ENCODE data around the gene MRTFA. TPM values are rescaled to one million over a fixed set of nuclear protein-coding genes. Genes with fewer than 3 reads are reported as not detected.

MRTFA gene
- total and polyA plus RNA-seq, 2 of the 13 experiments (the other 11 are each of a cell fraction or from before 2014, with no cell fraction given) = 2.4 to 8.2 TPM

- TF ChIP-seq, protein P1, sequence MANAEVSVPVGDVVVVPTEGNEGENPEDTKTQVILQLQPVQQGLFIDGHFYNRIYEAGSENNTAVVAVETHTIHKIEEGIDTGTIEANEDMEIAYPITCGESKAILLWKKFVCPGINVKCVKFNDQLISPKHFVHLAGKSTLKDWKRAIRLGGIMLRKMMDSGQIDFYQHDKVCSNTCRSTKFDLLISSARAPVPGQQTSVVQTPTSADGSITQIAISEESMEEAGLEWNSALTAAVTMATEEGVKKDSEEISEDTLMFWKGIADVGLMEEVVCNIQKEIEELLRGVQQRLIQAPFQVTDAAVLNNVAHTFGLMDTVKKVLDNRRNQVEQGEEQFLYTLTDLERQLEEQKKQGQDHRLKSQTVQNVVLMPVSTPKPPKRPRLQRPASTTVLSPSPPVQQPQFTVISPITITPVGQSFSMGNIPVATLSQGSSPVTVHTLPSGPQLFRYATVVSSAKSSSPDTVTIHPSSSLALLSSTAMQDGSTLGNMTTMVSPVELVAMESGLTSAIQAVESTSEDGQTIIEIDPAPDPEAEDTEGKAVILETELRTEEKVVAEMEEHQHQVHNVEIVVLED (CRISPR knock-in tag; IDR thresholded peaks at IDR 0.05; ENCODE audit: borderline replicate concordance) = no peak
- TF ChIP-seq ZMYM3 (CRISPR knock-in tag; IDR thresholded peaks at IDR 0.05) (peak; percentile 54; the same call in 1 of the 2 replicates), ZNF607 (CRISPR knock-in tag; IDR thresholded peaks at IDR 0.05; ENCODE audit: borderline replicate concordance) (no peak), TMF1 (CRISPR knock-in tag; IDR thresholded peaks at IDR 0.05; ENCODE audit: low read depth) (peak; percentile 61; the same call in 1 of the 2 replicates), ZBTB26 (CRISPR knock-in tag; IDR thresholded peaks at IDR 0.05; ENCODE audit: borderline replicate concordance) (peak; percentile 53; the same call in 1 of the 2 replicates), ZNF180 (CRISPR knock-in tag; IDR thresholded peaks at IDR 0.05; ENCODE audit: borderline replicate concordance, low read depth) (peak; percentile 67; the same call in 1 of the 2 replicates), ZNF775 (CRISPR knock-in tag; IDR thresholded peaks at IDR 0.05; ENCODE audit: borderline replicate concordance) (no peak), ZNF720 (CRISPR knock-in tag; IDR thresholded peaks at IDR 0.05) (no peak), ZNF142 (CRISPR knock-in tag; IDR thresholded peaks at IDR 0.05) (peak; percentile 35; the same call in 1 of the 2 replicates)
- TF ChIP-seq, protein P2, sequence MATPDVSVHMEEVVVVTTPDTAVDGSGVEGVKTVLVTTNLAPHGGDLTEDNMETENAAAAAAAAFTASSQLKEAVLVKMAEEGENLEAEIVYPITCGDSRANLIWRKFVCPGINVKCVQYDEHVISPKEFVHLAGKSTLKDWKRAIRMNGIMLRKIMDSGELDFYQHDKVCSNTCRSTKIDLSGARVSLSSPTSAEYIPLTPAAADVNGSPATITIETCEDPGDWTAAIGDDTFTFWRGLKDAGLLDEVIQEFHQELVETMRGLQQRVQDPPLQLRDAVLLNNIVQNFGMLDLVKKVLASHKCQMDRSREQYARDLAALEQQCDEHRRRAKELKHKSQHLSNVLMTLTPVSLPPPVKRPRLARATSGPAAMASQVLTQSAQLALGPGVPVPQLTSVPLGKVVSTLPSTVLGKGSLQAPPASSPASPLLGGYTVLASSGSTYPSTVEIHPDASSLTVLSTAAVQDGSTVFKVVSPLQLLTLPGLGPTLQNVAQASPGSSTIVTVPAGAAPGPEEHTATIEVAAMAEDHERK (CRISPR knock-in tag; IDR thresholded peaks at IDR 0.05; ENCODE audit: low read depth) = no peak
- TF ChIP-seq, protein P3, sequence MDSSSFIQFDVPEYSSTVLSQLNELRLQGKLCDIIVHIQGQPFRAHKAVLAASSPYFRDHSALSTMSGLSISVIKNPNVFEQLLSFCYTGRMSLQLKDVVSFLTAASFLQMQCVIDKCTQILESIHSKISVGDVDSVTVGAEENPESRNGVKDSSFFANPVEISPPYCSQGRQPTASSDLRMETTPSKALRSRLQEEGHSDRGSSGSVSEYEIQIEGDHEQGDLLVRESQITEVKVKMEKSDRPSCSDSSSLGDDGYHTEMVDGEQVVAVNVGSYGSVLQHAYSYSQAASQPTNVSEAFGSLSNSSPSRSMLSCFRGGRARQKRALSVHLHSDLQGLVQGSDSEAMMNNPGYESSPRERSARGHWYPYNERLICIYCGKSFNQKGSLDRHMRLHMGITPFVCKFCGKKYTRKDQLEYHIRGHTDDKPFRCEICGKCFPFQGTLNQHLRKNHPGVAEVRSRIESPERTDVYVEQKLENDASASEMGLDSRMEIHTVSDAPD (CRISPR knock-in tag; IDR thresholded peaks at IDR 0.05) = peak; percentile 62; the same call in 1 of the 2 replicates
- TF ChIP-seq, protein P4, sequence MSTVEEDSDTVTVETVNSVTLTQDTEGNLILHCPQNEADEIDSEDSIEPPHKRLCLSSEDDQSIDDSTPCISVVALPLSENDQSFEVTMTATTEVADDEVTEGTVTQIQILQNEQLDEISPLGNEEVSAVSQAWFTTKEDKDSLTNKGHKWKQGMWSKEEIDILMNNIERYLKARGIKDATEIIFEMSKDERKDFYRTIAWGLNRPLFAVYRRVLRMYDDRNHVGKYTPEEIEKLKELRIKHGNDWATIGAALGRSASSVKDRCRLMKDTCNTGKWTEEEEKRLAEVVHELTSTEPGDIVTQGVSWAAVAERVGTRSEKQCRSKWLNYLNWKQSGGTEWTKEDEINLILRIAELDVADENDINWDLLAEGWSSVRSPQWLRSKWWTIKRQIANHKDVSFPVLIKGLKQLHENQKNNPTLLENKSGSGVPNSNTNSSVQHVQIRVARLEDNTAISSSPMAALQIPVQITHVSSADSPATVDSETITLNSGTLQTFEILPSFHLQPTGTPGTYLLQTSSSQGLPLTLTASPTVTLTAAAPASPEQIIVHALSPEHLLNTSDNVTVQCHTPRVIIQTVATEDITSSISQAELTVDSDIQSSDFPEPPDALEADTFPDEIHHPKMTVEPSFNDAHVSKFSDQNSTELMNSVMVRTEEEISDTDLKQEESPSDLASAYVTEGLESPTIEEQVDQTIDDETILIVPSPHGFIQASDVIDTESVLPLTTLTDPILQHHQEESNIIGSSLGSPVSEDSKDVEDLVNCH (CRISPR knock-in tag; IDR thresholded peaks at IDR 0.05) = peak; percentile 99
Measured at GRCh38 chr22:40651563-40652501, 15.3 kb upstream of the MRTFA start (continued).

Data from HepG2 (cell line).